ENCODE results near the gene GDPD3.

GDPD3 gene

GRCh38 chr16:30094541-30095165 lies 18.7 kb downstream of the GDPD3 start:
- DNase-seq: no peak

- DNase-seq: no peak
Measured at GRCh38 chr16:30092373-30093010, 20.8 kb downstream of the GDPD3 start.

- peak; percentile 72 for DNase-seq
Measured at GRCh38 chr16:30091474-30092372, 21.6 kb downstream of the GDPD3 start, which contains the start of gene TBX6. TBX6 (minus strand) TSS chr16:30091924; CDS start chr16:30091193, 731 bp downstream.

- no peak for DNase-seq
Measured at GRCh38 chr16:30090610-30091331, 22.6 kb downstream of the GDPD3 start.

GRCh38 chr16:30088832-30089624 lies 24.3 kb downstream of the GDPD3 start:
- peak; percentile 15 for DNase-seq

- DNase-seq: no peak
Measured at GRCh38 chr16:30088237-30088831, 25.0 kb downstream of the GDPD3 start.

- DNase-seq: no peak
Measured at GRCh38 chr16:30087181-30087898, 26.0 kb downstream of the GDPD3 start.

GRCh38 chr16:30086291-30087140 lies 26.8 kb downstream of the GDPD3 start:
- no peak for DNase-seq

- no peak for DNase-seq
Measured at GRCh38 chr16:30085820-30086219, 27.5 kb downstream of the GDPD3 start.

GRCh38 chr16:30085247-30085646 lies 28.1 kb downstream of the GDPD3 start:
- no peak for DNase-seq

GRCh38 chr16:30084816-30085159 lies 28.5 kb downstream of the GDPD3 start:
- DNase-seq: no peak

- DNase-seq: no peak
Measured at GRCh38 chr16:30084096-30084815, 29.1 kb downstream of the GDPD3 start.

GRCh38 chr16:30083216-30084055 lies 29.9 kb downstream of the GDPD3 start:
- DNase-seq: no peak

- DNase-seq: no peak
Measured at GRCh38 chr16:30082545-30083090, 30.7 kb downstream of the GDPD3 start.

GRCh38 chr16:30079480-30079879 lies 33.9 kb downstream of the GDPD3 start:
- DNase-seq: no peak

- DNase-seq: no peak
Measured at GRCh38 chr16:30078744-30079143, 34.6 kb downstream of the GDPD3 start.

GRCh38 chr16:30077656-30078055 lies 35.7 kb downstream of the GDPD3 start:
- DNase-seq: no peak

GRCh38 chr16:30076276-30076791 lies 37.0 kb downstream of the GDPD3 start:
- DNase-seq: no peak

Data from cortex of kidney (tissue), 1 donor.